OCI-LY1 (cell line): ENCODE measurements around the gene RANBP17.

Experiments
- H2AFZ ChIP-seq: fragments of 200-600 bp; sonication (generic), shearing (Covaris generic); 2 replicates; pipeline ENCODE4 v1.6.0; 2014; ENCODE audit warnings: antibody characterized with exemption, mild to moderate bottlenecking, low read length
- H3F3A ChIP-seq: fragments of 200-600 bp; sonication (generic), shearing (Covaris generic); 2 replicates; pipeline ENCODE4 v1.6.0; 2014; ENCODE audit warnings: mild to moderate bottlenecking, antibody characterized with exemption, low read length, moderate library complexity; ENCODE audit not compliant: insufficient read depth
- H3K27ac ChIP-seq: fragments of 200-600 bp; sonication (generic); 2 replicates; pipeline ENCODE4 v1.5.1; 2014; ENCODE audit warnings: low read length, mixed run types, mild to moderate bottlenecking, low read depth; ENCODE audit not compliant: poor library complexity, severe bottlenecking
- H3K27me3 ChIP-seq: fragments of 200-600 bp; sonication (generic); 2 replicates; pipeline ENCODE4 v1.6.0; 2014; ENCODE audit warnings: antibody characterized with exemption, mild to moderate bottlenecking, low read length, moderate library complexity; ENCODE audit not compliant: insufficient read depth
- H3K36me3 ChIP-seq: fragments of 200-600 bp; sonication (generic); 2 replicates; pipeline ENCODE4 v1.6.1; 2014; ENCODE audit warnings: mild to moderate bottlenecking, antibody characterized with exemption, low read length, moderate library complexity, mixed read lengths; ENCODE audit not compliant: insufficient read depth
- H3K4me1 ChIP-seq: fragments of 200-600 bp; sonication (generic); 2 replicates; pipeline ENCODE4 v1.5.1; 2014; ENCODE audit warnings: mild to moderate bottlenecking, low read length, moderate library complexity; ENCODE audit not compliant: insufficient read depth, severe bottlenecking
- H3K4me2 ChIP-seq: fragments of 200-600 bp; sonication (generic), shearing (Covaris generic); 2 replicates; pipeline ENCODE4 v1.6.1; 2014; ENCODE audit warnings: low read length
- H3K4me3 ChIP-seq: fragments of 200-600 bp; sonication (generic); 2 replicates; pipeline ENCODE4 v1.5.1; 2014; ENCODE audit warnings: low read length, low read depth, mild to moderate bottlenecking, mixed read lengths; ENCODE audit not compliant: poor library complexity, severe bottlenecking
- H3K79me2 ChIP-seq: fragments of 200-600 bp; shearing (Covaris generic); 2 replicates; pipeline ENCODE4 v1.6.1; 2016; ENCODE audit warnings: mixed run types, low read length, mixed read lengths; ENCODE audit not compliant: insufficient read depth
- H3K9ac ChIP-seq: fragments of 200-600 bp; sonication (generic), shearing (Covaris generic); 2 replicates; pipeline ENCODE4 v1.6.1; 2014; ENCODE audit warnings: mild to moderate bottlenecking, low read length, mixed read lengths
- H3K9me2 ChIP-seq: fragments of 200-600 bp; sonication (generic), shearing (Covaris generic); 2 replicates; pipeline ENCODE4 v1.6.1; 2014; ENCODE audit warnings: low read depth, mild to moderate bottlenecking, low read length, mixed read lengths
- H3K9me3 ChIP-seq: fragments of 200-600 bp; shearing (Covaris generic); 2 replicates; pipeline ENCODE4 v1.6.1; 2014; ENCODE audit warnings: low read length, mixed read lengths
- H4K20me1 ChIP-seq: fragments of 200-600 bp; sonication (generic), shearing (Covaris generic); 2 replicates; pipeline ENCODE4 v1.6.0; 2016; ENCODE audit warnings: mild to moderate bottlenecking, low read length; ENCODE audit not compliant: insufficient read depth
- EZH2 ChIP-seq: fragments of 200-600 bp; sonication (generic), shearing (Covaris generic); IDR thresholded peaks from 2 replicates; pipeline ENCODE4 v1.8.0; 2017; ENCODE audit warnings: borderline replicate concordance, mixed run types, mild to moderate bottlenecking, antibody characterized with exemption, low read length, moderate library complexity, mixed read lengths
- TF ChIP-seq, protein P1 (sequence below): fragments of 200-600 bp; sonication (generic), shearing (Covaris generic); IDR thresholded peaks from 2 replicates; pipeline ENCODE4 v1.5.1; 2017; ENCODE audit warnings: mild to moderate bottlenecking, antibody characterized with exemption, low read length, moderate library complexity, mixed read lengths

The RANBP17 gene

DNA sequence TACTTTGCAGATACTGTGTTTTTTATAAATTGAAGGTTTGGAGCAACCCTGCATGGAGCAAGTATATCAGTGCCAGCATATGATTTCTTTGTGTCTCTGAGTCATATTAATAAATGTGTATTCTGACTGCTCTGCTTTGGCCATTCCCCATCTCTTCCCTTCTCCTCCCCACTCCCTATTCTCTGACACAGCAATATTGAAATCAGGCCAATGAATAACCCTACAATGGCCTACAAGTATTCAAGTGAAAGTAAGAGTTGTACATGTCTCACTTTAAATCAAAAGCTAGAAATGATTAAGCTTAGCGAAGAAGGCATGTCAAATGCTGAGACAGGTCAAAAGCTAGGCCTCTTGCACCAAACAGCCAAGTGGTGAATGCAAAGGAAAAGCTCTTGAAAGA is 365.0 kb downstream of the RANBP17 start:
- TF ChIP-seq, protein P1, sequence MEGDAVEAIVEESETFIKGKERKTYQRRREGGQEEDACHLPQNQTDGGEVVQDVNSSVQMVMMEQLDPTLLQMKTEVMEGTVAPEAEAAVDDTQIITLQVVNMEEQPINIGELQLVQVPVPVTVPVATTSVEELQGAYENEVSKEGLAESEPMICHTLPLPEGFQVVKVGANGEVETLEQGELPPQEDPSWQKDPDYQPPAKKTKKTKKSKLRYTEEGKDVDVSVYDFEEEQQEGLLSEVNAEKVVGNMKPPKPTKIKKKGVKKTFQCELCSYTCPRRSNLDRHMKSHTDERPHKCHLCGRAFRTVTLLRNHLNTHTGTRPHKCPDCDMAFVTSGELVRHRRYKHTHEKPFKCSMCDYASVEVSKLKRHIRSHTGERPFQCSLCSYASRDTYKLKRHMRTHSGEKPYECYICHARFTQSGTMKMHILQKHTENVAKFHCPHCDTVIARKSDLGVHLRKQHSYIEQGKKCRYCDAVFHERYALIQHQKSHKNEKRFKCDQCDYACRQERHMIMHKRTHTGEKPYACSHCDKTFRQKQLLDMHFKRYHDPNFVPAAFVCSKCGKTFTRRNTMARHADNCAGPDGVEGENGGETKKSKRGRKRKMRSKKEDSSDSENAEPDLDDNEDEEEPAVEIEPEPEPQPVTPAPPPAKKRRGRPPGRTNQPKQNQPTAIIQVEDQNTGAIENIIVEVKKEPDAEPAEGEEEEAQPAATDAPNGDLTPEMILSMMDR: no peak
- TF ChIP-seq EZH2: no peak
- Histone ChIP-seq H4K20me1 (no peaks in the 10 kb centered on the region), H3K4me2 (no peak overlapping the region), H3K27me3 (no peaks in the 10 kb centered on the region), H3K36me3 (no peaks in the 10 kb centered on the region), H3K79me2 (no peaks in the 10 kb centered on the region), H3K9ac (no peak overlapping the region), H3F3A (no peaks in the 10 kb centered on the region), H3K4me3 (no peak overlapping the region), H3K27ac (no peak overlapping the region), H3K9me3 (no peaks in the 10 kb centered on the region), H3K9me2 (no peaks in the 10 kb centered on the region), H2AFZ (no peak overlapping the region), H3K4me1 (no peaks in the 10 kb centered on the region)

DNA sequence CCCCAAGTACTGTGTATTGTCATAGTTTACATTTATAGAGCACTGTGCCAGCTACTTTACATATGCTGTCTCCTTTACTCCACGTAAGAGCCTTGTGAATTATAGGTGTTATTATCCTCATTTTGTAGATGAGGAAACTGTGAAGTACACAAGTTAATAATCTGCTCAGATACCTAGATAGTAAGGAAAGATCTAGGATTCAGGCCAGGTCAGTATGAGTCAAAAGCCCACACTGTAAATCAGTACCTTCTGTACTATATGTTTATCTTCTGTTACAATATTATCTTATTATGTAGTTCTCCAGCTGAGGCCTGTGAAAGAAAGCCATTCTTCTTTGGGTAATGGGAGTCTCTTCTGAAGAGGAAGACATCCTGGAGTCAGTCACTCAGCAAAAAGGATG is 374.8 kb downstream of the RANBP17 start:
- no peaks in the 10 kb centered on the region for H3K36me3 ChIP-seq
- no peaks in the 10 kb centered on the region for H3K9me3 ChIP-seq

DNA sequence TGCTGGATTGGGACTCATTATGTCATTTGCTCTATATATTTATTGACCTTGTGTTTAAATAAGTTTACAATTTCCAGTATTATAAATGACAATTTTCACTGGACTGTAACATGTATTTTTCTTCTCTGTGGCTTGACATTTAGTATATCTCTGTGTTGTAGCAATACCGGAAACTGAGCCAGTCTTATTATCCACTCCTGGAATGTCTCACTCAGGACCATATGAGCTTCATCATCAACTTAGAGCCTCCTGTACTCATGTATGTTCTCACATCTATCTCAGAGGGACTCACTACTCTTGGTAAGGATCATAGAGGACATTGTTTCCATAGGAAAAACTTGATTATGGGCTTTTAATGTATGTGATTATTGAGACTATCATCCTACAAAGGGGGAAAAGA is 380.7 kb downstream of the RANBP17 start:
- no peak overlapping the region for H3K4me2 ChIP-seq
- H3F3A ChIP-seq: no peaks in the 10 kb centered on the region
- H3K79me2 ChIP-seq: no peaks in the 10 kb centered on the region

More for the DNA sequence above, 374.8 kb downstream of the RANBP17 start:
- Histone ChIP-seq H3K9me2 (no peaks in the 10 kb centered on the region), H2AFZ (no peak overlapping the region), H3F3A (no peaks in the 10 kb centered on the region), H3K9ac (no peak overlapping the region), H3K4me3 (no peak overlapping the region), H3K4me2 (no peak overlapping the region), H3K4me1 (no peaks in the 10 kb centered on the region), H3K27me3 (no peaks in the 10 kb centered on the region), H3K79me2 (no peaks in the 10 kb centered on the region), H3K27ac (no peak overlapping the region), H4K20me1 (no peaks in the 10 kb centered on the region)
- TF ChIP-seq EZH2: no peak
- TF ChIP-seq, protein P1: no peak

More for the DNA sequence above, 380.7 kb downstream of the RANBP17 start:
- H3K9me2 ChIP-seq: no peaks in the 10 kb centered on the region
- H3K4me3 ChIP-seq: no peak overlapping the region
- TF ChIP-seq, protein P1: no peak
- H3K36me3 ChIP-seq: no peaks in the 10 kb centered on the region
- H2AFZ ChIP-seq: no peak overlapping the region
- no peak overlapping the region for H3K27ac ChIP-seq
- H3K9me3 ChIP-seq: no peaks in the 10 kb centered on the region
- no peaks in the 10 kb centered on the region for H3K27me3 ChIP-seq
- no peaks in the 10 kb centered on the region for H4K20me1 ChIP-seq
- H3K4me1 ChIP-seq: no peaks in the 10 kb centered on the region
- H3K9ac ChIP-seq: no peak overlapping the region
